Activated CD8-positive, alpha-beta memory T cell treated with anti-CD3 and anti-CD28 coated beads for 36 hours (primary cell): ENCODE measurements around the gene EXD3. TPM values are rescaled to one million over a fixed set of nuclear protein-coding genes. Genes with fewer than 3 reads are reported as not detected.

Source experiments
- CTCF ChIA-PET: fragments of 350-600 bp; sonication (Branson Sonifier 250); formaldehyde crosslinking; loops from one replicate; lab custom pipeline; 2021; ENCODE audit warnings: antibody characterized with exemption; lab: Charles Lee
- POLR2A ChIA-PET: fragments of 350-600 bp; sonication (Branson Sonifier 250); formaldehyde crosslinking; loops from one replicate; lab custom pipeline; 2021; ENCODE audit warnings: antibody characterized with exemption; lab: Charles Lee
- total RNA-seq, 2 experiments: library from RNA; stranded (reverse); gene quantifications; one replicate each; pipeline ENCODE4 v1.2.3, GENCODE V29; 2021

EXD3 gene
- total RNA-seq, 2 experiments from 2014 or later, result 3.4 to 3.7 TPM

DNA sequence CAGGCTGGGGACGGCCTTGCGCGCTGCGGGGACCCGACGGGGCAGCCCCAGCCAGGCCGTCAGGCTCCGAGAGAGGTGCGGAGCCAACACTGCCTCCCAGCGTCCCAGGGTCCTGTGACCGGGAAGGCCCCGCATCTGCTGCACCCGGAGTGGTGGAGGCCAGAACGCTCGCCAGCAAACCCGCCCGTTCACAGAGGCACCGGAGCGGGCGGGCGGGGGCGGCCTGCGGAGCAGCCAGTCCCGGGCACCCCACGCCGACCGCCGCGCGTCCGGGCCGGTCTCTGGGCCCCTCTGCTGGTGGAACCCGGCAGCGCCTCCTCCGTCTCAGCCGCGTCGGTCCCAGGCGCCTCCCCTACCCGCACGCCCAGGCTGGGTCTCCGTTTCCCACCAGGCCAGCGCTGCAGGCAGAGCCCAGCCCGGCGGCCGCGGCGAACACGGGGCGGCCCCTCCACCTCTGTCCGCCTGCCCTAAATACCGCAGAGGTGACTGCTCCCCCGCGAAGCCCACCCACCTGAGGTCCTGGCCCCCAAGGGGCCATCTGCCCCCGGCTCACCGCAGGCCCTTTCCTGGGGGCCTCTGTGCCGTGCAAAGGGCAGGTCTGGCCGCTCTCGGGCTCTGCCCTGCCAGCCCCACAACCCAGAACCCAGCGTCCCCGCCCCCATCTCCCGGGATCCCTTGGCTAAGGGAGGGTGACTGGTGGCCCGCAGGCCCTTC, 15.9 kb downstream of the EXD3 start:
- POLR2A ChIA-PET, result no interaction called here
- CTCF ChIA-PET, result interaction anchor here (1.8 kb wide), 1 partner anchor 110 kb away, joined by 4 read pairs; no protein-coding TSS in a partner anchor

DNA sequence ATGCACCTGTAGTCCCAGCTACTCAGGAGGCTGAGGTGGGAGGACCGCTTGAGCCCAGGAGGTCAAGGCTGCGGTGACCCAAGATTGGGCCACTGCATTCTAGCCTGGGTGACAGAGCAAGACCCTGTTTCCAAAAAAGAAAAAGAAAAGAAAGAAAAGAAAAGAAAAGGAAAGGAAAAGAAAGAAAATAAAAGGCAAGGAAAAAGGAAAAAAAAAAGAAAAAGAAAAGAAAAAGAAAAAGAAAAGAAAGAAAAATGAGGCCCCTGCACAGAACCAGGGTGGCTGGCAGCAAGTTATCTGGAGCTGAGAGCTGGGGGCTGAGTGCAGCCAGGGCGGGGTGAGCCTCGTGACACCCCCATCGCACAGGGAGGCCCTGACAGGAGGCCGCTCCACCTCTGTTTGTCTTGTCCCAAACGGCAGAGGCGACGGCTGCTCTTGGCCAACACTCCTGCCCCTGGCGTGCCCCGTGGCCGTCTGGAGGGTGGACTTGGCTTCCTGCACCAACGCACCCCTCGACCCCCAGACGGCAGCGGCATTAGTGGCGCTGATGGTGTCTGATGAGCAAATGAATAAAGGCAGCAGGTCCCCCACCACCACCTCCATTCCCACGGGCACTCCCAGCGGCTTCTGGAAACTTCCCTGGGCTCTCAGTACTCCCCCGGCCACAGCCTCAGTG, 16.7 kb downstream of the EXD3 start:
- ChIA-PET CTCF (no interaction called here), POLR2A (no interaction called here)

DNA sequence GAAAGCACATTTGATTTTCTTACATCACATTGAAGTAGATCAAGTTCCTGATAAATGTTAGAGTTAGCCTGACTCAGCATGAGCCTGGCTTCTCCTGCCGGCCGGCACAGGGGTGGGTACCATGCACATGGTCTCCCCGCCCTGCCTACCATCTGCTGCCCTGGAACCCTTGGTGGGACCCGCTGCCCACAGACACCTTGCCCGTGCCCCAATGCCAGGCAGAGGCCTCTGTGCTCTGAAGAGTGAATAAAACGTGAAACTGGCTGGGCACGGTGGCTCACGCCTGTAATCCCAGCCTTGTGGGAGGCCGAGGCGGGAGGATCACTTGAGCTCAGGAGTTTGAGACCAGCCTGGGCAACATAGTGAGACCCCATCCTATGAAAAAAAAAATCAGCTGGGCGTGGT, 17.3 kb downstream of the EXD3 start:
- ChIA-PET CTCF (no interaction called here), POLR2A (no interaction called here)

DNA sequence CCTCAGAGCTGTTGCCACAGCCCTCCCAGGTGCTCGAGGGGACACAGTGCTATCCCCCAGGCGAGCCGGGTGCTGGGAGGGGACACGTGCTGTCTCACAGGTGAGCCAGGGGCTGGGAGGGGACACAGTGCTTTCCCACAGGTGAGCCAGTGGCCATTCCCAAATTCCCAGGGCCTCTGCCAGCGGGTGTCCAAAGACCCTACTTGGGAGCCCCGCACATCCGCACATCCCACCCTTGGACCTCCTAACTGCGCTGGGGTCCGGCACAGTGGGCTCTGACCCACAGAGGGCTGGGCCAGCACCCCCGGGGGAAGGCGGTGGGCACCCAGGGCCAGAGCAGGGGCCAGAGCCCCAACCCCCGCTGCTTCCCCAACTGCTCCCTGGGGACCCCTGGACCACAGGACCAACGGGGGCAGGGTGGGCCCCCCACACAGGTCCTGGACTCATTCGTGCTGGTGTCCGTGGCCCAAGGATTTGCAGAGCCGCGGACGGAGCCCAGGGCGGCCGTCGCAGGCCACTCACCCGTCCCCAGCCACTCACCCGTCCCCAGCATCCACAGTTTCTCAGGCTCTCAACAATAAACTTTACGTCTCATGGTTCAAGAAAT, 17.9 kb downstream of the EXD3 start:
- CTCF ChIA-PET, result no interaction called here
- POLR2A ChIA-PET, result no interaction called here

DNA sequence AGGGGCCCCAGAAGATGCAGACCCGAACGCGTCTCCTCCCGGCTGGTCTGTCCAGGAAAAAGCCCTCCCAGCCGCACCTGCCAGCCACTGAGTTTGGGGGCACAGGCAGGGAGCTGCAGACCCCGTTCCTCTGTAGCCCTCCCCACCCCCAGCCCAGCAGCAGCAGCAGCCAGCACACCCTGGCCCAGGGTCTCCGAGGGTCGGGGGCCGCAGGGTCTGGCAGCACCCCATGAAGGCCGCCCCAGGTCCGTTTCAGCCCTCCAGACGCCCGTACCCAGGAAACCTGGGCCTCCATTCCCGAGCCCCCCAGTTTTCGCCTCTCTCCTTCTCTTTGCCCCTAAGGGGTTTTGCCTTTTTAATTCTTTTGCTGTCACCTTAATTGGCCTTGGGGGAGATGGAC, 19.7 kb downstream of the EXD3 start:
- ChIA-PET CTCF (no interaction called here), POLR2A (no interaction called here)

DNA sequence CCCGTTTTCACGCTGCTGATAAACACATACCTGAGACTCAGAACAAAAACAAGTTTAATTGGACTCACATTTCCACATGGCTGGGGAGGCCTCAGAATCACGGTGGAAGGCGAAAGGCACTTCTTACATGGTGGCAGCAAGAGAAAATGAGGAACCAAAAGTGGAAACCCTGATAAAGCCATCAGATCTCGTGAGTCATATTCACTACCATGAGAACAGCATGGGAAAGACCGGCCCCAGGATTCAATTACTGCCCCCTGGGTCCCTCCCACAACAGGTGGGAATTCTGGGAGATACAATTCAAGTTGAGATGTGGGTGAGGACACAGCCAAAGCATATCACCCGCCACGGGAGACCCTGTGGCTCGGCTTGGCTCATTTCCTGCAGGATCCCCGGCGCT, 20.2 kb downstream of the EXD3 start:
- POLR2A ChIA-PET, result no interaction called here
- CTCF ChIA-PET, result no interaction called here

DNA sequence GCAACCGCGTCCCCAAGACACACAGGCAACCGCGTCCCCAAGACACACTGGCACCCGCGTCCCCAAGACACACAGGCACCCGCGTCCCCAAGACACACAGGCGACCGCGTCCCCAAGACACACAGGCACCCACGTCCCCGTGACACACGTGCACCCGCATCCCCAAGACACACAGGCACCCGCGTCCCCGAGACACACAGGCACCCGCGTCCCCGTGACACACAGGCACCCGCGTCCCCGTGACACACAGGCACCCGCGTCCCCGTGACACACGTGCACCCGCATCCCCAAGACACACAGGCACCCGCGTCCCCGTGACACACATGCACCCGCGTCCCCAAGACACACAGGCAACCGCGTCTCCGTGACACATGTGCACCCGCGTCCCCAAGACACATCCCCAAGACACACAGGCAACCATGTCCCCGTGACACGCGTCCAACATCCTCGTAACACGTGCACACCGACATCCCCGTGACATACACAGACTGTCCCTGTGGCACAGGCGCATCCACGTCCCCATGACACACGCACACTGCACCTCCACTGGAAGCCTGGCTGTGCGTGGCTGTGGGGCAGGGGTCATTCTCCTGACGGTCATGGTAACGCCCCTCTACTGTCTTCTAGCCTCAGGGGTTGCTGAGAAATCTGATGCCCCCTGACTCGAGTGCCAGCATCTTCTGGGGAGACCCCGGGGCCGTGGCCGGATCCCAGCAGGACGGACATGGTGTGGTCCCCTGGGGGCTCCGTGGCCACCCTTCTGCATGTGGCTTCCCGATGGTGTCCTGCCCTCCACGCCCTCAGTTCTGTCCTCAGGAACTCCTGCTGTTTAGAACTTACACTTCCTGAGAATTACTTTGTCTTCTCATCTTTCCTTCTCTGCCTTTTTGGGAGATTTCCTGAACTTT, 24.1 kb downstream of the EXD3 start:
- ChIA-PET POLR2A (no interaction called here), CTCF (no interaction called here)

DNA sequence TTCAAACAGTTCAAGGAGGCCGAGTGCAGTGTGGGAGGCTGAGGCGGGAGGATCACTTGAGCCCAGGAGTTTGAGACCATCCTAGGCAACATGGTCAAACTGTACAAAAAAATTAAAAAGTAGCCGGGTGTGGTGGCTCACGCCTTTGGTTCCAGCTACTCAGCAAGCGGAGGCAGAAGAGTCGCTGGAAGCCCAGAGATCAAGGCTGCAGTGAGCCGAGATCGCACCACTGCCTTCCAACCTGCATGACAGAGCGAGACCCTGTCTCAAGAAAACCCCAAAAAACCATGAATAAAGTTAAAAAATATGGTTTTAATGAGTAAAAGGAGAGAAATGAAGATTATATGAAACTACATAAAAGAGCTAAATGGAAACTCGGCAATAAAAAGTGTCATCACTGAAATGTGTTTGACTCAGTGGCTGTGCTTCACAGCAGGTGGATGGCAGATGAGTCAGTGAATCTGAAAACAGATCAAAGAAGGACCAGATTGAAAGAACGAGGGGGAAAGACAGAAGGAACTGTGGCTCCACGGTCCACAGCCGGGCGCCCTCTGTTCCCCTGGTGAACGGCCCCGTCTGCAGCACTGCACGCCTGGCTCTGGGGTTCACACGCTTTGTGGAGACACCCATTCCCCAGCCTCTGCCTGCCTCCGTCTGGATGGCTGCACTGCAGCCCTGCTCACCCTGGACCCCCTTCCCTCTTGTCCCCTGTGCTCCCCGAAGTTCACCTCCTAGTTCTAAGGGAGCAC, 25.1 kb downstream of the EXD3 start:
- POLR2A ChIA-PET, result interaction anchor here (0.5 kb wide), 1 partner anchor 52 kb away, joined by 6 read pairs; no protein-coding TSS in a partner anchor
- CTCF ChIA-PET, result interaction anchor here (1.0 kb wide), 1 partner anchor 11 kb away, joined by 3 read pairs; no protein-coding TSS in a partner anchor

DNA sequence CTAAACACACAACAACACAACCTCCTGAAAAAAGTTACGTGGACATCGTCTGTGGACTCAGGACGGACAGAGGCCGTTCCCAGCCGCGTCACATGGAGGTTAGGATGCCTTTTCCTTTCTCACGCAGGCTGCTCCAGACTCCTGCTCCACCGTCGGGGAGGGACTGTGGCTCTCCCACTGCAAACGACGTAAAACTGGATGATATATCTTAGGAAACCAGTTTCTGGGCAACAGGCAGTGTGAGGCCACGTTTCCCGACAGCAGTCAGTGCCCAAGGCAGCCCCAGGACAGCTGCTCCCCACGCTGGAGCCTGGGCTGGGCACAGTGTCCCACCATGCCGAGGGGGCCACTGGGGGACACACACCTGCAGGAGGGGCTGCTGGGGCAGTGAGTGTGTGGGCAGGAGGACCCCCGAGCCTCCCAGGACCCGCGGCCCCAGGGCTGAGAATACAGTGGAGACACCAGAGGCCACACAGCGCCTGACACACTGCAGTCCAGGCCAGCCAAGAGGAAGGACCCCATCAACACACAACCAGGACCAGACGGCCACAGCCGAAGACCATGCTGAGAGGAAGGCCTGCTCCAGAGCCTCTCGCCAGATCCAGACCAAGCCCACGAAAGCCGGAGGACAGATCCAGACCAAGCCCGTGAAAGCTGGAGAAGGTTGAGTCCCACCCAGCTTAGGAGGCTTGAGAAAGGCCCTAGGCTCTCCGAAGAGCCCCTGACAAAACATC, 26.2 kb downstream of the EXD3 start:
- CTCF ChIA-PET, result no interaction called here
- POLR2A ChIA-PET, result interaction anchor here (0.5 kb wide), 1 partner anchor 51 kb away, joined by 6 read pairs; no protein-coding TSS in a partner anchor

DNA sequence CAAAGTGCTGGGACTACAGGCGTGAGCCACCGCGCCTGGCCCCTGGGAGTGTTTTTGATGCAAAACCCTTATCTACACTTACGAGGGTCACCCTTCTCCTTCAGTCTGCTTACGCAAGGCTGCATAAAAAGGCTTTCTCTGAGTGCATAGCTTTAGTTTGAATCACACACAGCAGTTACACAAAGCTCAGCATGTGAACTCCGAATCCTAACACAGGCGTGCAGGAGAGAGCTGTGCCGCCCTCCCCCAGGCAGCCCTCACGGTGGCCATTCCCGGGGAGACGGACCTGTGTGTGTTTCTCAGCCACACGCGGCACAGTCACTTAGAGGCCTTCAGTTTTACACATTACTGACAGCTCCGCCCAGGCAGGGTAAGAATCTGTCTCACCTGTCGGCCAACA, 26.7 kb downstream of the EXD3 start:
- ChIA-PET POLR2A (no interaction called here), CTCF (no interaction called here)

DNA sequence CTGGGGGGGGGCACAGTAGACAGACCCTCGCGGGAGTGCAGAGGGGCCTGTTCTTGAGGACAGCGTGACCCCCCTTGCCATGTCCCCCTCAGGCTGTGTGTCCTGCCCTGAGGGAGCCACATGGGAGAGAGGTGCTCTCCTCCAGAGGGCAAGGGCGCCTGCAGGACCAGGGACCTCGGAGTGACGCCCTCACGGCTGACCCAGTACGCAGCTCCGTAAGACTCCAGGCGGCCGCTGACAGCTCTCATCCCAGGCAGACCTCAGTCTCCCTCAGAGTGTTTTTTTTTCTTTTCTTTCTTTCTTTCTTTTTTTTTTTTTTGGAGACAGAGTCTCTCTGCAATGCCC, 27.3 kb downstream of the EXD3 start:
- POLR2A ChIA-PET, result no interaction called here

DNA sequence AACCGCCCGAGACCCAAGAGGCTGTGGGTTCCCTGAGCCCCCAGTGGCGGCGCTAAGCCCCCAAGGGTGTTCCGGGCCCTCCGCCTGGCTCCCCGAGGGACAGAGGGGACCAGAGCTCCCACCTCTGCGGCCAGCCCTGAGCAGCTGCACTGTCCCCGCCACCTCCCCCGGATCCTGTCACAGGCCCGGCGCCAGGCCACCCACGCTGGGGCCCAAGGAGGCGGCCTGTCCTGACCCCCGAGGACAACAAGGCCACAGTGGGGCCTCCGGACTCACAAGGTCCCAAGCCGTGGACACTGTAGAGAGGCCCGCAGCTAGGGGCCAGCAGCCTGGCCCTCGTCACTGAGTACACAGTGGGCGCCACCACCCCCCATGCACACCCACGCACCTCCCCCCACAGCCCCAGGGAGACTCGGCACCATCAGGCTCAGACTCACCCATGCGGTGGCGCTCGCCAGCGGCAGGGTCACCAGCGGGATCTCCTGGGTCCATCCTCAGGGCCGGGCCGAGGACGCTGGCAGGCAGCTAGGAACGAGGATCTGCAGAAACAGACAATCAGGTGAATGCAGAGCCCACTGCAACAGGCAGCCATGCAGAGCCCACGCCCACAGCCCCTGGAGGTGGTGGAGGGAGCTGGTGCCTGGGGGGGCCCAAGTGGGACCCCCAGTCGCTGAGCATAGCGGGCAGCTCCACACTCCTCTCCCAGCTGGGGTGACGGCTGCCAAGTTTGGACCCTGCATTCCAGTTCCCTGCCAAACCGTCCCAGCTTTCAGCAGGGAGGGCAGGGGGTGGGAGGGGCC, 27.9 kb downstream of the EXD3 start:
- ChIA-PET POLR2A (no interaction called here), CTCF (no interaction called here)

More for the DNA sequence above, 27.3 kb downstream of the EXD3 start:
- CTCF ChIA-PET, result no interaction called here

DNA sequence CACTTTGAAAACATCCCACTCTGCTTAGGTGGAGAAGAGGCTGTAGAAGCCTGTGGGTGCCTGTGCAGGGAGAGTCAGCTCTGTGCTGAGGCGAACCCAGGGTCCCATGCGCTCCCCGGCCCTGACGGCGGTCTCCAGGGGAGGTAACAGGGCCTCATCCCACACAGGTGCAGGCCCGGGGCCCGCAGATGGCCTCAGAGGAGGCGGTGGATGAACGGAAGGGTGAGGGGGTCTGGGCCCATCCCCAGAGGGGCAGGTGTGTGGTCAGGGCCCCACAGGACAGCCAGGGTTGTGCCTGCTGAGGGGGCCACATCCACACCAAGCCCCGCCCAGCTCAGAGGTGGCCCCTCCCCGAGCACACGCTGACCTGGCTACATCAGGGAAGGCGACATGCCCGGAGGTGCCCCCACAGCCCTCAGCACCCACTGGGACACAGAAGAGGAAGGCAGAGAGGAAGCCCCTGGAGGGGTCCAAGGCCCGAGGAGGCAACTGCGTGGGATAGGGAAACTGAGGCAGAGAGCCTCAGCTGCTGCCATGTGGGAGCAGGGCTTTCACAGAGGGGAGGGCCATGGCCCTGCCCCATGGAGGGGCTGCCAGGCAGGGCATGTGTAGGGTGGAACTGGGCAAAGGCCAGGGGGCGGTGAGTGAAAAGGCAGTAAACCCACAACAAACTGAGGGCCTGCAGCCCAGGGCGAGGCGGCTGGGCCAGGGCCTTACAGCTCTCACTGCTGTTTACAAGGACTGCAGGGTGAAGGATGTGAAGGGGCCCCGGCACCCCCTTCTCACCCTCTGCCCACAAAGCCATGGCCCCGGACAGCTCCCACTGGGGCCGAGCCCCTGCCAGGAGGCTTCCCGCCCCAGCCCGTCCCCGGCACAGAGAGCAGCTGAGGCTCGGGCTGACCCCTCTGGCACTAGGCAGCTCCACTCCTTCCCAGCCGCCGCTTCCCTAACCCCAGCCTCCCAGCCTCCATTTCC, 29.5 kb downstream of the EXD3 start:
- CTCF ChIA-PET, result no interaction called here

DNA sequence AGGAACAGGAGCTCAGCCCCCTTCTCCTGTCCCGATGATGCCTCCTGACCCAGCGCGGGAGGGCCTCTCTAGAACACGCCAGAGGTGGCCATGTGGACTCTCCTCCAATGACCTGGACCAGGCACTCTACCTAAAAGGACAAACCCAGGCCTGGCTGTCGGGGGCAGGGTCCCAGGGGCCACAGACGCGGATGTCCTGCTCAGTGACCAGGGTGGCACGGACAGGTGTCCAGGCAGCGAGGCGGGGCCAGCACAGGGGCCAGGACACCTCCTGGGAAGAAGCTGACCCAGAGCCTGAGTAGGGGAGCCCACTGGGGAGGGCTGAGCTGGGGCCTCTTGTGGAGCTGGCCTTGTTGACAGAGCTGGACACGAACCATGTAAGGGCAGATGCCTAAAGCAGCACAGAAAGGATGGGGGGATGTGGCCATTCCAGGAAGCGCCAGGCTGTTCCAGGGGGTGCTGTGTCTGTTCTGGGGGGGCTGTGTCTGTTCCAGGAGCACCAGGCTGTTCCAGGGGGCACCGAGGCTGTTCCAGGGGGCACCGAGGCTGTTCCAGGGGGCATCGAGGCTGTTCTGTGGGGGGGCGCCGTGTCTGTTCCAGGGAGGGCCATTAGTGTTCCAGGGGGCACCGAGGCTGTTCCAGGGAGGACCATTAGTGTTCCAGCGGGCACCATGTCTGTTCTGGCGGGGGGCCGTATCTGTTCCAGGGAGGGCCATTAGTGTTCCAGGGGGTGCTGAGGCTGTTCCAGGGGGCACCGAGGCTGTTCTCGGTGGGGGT, 30.5 kb downstream of the EXD3 start:
- POLR2A ChIA-PET, result no interaction called here
- CTCF ChIA-PET, result interaction anchor here (2.0 kb wide), 1 partner anchor 17 kb away, joined by 5 read pairs; no protein-coding TSS in a partner anchor

More for the DNA sequence above, 29.5 kb downstream of the EXD3 start:
- POLR2A ChIA-PET, result no interaction called here

DNA sequence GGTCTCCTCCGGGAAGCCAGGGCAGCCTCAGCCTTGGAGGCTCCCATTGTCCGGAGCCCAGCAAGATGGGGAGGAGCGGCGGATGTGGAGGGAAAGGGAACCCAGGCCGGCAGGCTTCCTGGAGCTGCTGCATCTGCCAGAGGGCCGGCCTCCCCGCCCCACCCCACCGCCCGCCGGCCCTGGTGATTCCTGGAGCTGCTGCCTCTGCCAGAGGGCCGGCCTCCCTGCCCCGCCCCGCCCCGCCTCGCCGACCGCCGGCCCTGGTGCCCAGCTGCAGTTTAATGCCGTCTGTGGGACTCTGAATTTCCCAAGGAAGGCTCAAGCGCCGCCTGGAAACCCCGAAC, 31.6 kb downstream of the EXD3 start:
- ChIA-PET POLR2A (no interaction called here), CTCF (interaction anchor here (2.0 kb wide), 1 partner anchor 16 kb away, joined by 5 read pairs; no protein-coding TSS in a partner anchor)
